ENCODE results near the gene TRMT11.

GRCh38 chr6:126041516-126041915 is 55.2 kb downstream of the TRMT11 start:
- TF ChIP-seq ZNF777 (tag by site-specific recombination; IDR thresholded peaks at IDR 0.05; ENCODE audit: borderline replicate concordance) (no peak), ZBTB48 (tag by site-specific recombination; IDR thresholded peaks at IDR 0.05) (no peak), CTCF (tag by site-specific recombination; IDR thresholded peaks at IDR 0.05) (no peak)
